HL-60 (cell line): ENCODE data around the gene IVD.

ENCODE experiments used
- DNase-seq, 2 experiments: peaks; one replicate each; pipeline ENCODE4 v3.0.0-alpha.2; 2010 to 2020; ENCODE audit warnings: low read depth in 1 of 2, low spot score in 1 of 2
- H3K27ac ChIP-seq: fragments of 250-450 bp; sonication (Bioruptor Pico); replicated peaks from 2 replicates; pipeline ENCODE4 v1.5.1; 2020; ENCODE audit warnings: mild to moderate bottlenecking, moderate library complexity
- H3K27me3 ChIP-seq: fragments of 250-450 bp; sonication (Bioruptor Pico); 2 replicates; pipeline ENCODE4 v1.5.1; 2021; ENCODE audit warnings: mild to moderate bottlenecking, moderate library complexity; ENCODE audit not compliant: insufficient read depth, poor library complexity, severe bottlenecking
- H3K4me3 ChIP-seq: replicated peaks from 2 replicates; pipeline ENCODE4 v1.5.1; 2011; ENCODE audit warnings: mild to moderate bottlenecking, control low read depth, low read length; ENCODE audit not compliant: insufficient read depth
- GABPA ChIP-seq: IDR thresholded peaks from 2 replicates; pipeline ENCODE4 v1.6.1; 2012; ENCODE audit warnings: low read depth
- POLR2AphosphoS5 ChIP-seq: IDR thresholded peaks from 2 replicates; pipeline ENCODE4 v1.6.1; 2012; ENCODE audit warnings: low read depth
- SPI1 ChIP-seq: IDR thresholded peaks from 2 replicates; pipeline ENCODE4 v1.6.1; 2012; ENCODE audit warnings: low read depth, mild to moderate bottlenecking, borderline replicate concordance
- TF ChIP-seq, protein P1 (sequence below): IDR thresholded peaks from 2 replicates; pipeline ENCODE4 v1.6.1; 2012; ENCODE audit warnings: low read depth; ENCODE audit not compliant: insufficient replicate concordance
- TF ChIP-seq, protein P2 (sequence below): IDR thresholded peaks from one replicate; pipeline ENCODE4 v1.5.1; 2011; ENCODE audit warnings: low read length, control low read depth, inconsistent platforms; ENCODE audit not compliant: insufficient read depth

IVD gene

DNA sequence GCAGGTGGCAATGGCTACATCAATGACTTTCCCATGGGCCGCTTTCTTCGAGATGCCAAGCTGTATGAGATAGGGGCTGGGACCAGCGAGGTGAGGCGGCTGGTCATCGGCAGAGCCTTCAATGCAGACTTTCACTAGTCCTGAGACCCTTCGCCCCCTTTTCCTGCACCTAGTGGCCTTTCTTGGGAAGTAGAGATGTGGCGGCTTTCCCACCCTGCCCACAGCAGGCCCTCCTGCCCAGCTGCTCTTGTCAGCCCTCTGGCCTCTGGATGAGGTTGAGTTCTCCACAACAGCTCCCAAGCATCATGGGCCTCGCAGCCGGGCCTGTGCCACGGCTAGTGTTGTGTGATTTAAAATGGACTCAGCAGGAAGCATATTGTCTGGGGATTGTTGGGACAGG is 12.5 kb downstream of the IVD start:
- Histone ChIP-seq H3K27ac (no peak overlapping the region), H3K4me3 (no peak overlapping the region), H3K27me3 (no peaks in the 10 kb centered on the region)
- no peak for TF ChIP-seq SPI1
- no peak for TF ChIP-seq GABPA
- no peak for TF ChIP-seq POLR2AphosphoS5
- TF ChIP-seq, protein P1, sequence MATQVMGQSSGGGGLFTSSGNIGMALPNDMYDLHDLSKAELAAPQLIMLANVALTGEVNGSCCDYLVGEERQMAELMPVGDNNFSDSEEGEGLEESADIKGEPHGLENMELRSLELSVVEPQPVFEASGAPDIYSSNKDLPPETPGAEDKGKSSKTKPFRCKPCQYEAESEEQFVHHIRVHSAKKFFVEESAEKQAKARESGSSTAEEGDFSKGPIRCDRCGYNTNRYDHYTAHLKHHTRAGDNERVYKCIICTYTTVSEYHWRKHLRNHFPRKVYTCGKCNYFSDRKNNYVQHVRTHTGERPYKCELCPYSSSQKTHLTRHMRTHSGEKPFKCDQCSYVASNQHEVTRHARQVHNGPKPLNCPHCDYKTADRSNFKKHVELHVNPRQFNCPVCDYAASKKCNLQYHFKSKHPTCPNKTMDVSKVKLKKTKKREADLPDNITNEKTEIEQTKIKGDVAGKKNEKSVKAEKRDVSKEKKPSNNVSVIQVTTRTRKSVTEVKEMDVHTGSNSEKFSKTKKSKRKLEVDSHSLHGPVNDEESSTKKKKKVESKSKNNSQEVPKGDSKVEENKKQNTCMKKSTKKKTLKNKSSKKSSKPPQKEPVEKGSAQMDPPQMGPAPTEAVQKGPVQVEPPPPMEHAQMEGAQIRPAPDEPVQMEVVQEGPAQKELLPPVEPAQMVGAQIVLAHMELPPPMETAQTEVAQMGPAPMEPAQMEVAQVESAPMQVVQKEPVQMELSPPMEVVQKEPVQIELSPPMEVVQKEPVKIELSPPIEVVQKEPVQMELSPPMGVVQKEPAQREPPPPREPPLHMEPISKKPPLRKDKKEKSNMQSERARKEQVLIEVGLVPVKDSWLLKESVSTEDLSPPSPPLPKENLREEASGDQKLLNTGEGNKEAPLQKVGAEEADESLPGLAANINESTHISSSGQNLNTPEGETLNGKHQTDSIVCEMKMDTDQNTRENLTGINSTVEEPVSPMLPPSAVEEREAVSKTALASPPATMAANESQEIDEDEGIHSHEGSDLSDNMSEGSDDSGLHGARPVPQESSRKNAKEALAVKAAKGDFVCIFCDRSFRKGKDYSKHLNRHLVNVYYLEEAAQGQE = no peak
- TF ChIP-seq, protein P2, sequence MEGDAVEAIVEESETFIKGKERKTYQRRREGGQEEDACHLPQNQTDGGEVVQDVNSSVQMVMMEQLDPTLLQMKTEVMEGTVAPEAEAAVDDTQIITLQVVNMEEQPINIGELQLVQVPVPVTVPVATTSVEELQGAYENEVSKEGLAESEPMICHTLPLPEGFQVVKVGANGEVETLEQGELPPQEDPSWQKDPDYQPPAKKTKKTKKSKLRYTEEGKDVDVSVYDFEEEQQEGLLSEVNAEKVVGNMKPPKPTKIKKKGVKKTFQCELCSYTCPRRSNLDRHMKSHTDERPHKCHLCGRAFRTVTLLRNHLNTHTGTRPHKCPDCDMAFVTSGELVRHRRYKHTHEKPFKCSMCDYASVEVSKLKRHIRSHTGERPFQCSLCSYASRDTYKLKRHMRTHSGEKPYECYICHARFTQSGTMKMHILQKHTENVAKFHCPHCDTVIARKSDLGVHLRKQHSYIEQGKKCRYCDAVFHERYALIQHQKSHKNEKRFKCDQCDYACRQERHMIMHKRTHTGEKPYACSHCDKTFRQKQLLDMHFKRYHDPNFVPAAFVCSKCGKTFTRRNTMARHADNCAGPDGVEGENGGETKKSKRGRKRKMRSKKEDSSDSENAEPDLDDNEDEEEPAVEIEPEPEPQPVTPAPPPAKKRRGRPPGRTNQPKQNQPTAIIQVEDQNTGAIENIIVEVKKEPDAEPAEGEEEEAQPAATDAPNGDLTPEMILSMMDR = no peak
- DNase-seq = no peak

DNA sequence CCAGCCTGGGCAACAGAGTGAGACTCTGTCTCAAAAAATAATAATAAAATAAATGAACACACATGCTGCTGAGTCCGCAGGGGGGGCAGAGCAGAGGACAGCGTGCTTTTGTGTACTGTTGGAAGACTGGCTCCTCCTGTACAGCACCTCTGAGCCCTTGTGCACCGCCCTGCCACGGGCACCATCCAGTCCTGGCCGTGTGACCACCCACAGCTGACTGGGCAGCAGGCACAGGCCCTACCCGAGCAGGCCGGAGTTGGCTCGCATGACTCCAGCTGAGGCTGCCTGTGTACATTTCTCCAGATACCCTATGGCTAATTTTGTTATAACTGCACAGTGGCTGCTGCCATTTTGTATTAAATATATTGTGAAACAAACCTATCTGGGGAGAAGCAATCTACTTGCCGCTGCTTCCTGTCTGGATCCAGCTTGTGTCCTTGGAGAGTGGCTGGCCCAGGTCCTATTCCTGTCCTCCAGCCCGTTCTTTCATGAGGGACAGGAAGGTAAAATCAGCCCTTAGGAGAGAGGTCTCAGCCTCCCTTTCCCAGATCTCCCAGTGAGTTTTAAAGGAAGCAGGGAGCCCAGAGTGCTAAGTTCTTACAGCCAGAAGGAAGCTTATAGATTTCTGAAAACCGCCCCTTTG is 14.6 kb downstream of the IVD start:
- no peak overlapping the region for H3K27ac ChIP-seq
- no peak for TF ChIP-seq SPI1
- no peak for TF ChIP-seq GABPA
- TF ChIP-seq, protein P1 = no peak
- no peak for TF ChIP-seq POLR2AphosphoS5
- TF ChIP-seq, protein P2 = no peak
- H3K27me3 ChIP-seq = no peaks in the 10 kb centered on the region
- no peak overlapping the region for H3K4me3 ChIP-seq
- DNase-seq = no peak

DNA sequence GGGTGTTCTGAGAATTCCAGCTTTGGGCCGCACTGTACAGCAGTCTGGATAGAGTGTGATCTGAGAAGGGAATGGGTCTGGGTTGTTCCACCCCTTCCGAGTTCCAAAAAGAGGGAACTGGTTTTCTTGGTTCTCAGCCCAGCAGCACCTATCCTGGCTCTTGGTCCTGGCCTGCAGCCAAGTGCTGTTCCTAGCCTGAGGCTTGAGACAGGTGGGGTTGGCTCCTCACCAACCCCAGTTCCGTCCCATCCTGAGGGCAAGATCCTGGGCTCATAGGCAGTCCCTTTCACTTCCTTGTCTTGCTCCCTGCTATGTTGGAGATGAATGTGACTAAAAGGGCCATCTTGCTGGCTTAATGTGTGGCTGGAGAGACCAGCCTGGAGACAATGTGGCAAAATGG is 15.2 kb downstream of the IVD start:
- H3K27me3 ChIP-seq = no peaks in the 10 kb centered on the region
- no peak overlapping the region for H3K27ac ChIP-seq
- no peak overlapping the region for H3K4me3 ChIP-seq
- TF ChIP-seq SPI1 (no peak), GABPA (no peak), POLR2AphosphoS5 (no peak)
- TF ChIP-seq, protein P1 = no peak
- TF ChIP-seq, protein P2 = no peak
- DNase-seq = no peak
